Spleen (tissue), 7 donors: Measurements from ENCODE around the gene MDFIC2.

Experiments
- CTCF ChIP-seq, 11 experiments: fragments of 200-600 bp in 7 of 11; fragments of 450-650 bp in 4 of 11; sonication (generic) in 4 of 11; IDR thresholded peaks in 8 of 11; conservative IDR thresholded peaks in 3 of 11; 1 replicate in 7 of 11; 2 replicates in 4 of 11; pipeline versions ENCODE4 v1.4.0 to v1.8.0; 2016 to 2021; ENCODE audit warnings: antibody characterized with exemption in 11 of 11, inconsistent platforms in 4 of 11, mild to moderate bottlenecking in 1 of 11
- POLR2A ChIP-seq, 3 donors: fragments of 450-650 bp; IDR thresholded peaks; one replicate each; pipeline ENCODE4 v1.5.1; 2017; ENCODE audit warnings: antibody characterized with exemption in 3 of 3, mild to moderate bottlenecking in 1 of 3
- POLR2AphosphoS5 ChIP-seq, 3 donors: sonication (generic); formaldehyde crosslinking; IDR thresholded peaks; one replicate each; pipeline ENCODE4 v1.5.1; 2017; ENCODE audit warnings: antibody characterized with exemption in 3 of 3
- donor health status: DM: no; HTN: no; CAD: no; lungs with moderate emphysema.
- donor health status: DM: no; HTN: no; CAD: no.
- donor health status: DM: no; HTN: no; CAD: no.

- TF ChIP-seq CTCF (IDR thresholded peaks at IDR 0.05 in 8 of 11, conservative IDR thresholded peaks at IDR 0.05 in 3 of 11) (no peak), POLR2A (IDR thresholded peaks at IDR 0.05) (no peak), POLR2AphosphoS5 (IDR thresholded peaks at IDR 0.05) (no peak)
These were observed 131.8 kb downstream of the MDFIC2 start for GRCh38 chr3:70180664-70181063.
